EH (cell line): ENCODE measurements around the gene MARCKS.
A peak's percentile ranks its signal among the peaks of the same experiment; 100 is the strongest.

ENCODE experiments used
- DNase-seq: peaks from one replicate; pipeline ENCODE4 v3.0.0-alpha.2; 2015; ENCODE audit warnings: low read depth

MARCKS gene, protein sequence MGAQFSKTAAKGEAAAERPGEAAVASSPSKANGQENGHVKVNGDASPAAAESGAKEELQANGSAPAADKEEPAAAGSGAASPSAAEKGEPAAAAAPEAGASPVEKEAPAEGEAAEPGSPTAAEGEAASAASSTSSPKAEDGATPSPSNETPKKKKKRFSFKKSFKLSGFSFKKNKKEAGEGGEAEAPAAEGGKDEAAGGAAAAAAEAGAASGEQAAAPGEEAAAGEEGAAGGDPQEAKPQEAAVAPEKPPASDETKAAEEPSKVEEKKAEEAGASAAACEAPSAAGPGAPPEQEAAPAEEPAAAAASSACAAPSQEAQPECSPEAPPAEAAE

DNA sequence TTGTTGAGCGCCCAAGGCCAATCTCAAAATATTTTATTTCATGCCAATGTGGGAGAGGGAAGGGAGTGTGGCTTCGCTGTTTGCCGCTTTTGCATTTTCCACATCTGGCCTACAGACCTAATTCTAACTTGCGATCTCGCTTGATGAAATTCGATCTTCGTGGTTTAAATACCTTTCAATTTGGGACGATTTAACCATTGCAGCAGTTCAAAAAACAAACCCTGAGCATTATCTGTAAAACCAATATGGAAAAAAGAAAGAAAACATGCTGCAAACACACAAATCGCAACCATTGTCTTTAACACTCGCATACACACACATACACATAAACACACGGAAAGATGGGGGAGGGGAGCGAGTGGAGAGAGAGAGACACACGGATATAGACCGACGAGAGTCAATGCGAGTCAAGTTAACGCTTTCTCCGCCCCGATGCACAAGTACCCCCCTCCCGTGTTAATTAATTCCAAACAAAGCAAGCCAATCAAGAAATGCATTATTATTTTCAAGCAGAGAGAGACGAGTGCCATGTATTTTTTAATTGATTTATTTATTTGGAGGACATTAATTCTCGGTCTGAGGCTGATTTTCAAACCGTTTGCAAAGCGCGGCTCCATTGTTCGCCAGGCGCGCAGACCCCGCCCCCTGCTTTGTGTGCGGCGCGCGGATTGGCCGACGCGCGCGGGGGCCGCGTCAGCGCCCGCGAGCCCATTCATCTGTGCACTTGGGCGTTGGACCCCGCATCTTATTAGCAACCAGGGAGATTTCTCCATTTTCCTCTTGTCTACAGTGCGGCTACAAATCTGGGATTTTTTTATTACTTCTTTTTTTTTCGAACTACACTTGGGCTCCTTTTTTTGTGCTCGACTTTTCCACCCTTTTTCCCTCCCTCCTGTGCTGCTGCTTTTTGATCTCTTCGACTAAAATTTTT, at the start of gene MARCKS:
Gene MARCKS, plus strand, starts transcription at position 721 of the 931 bp plus-strand sequence. CDS start 401 bp downstream, outside the sequence.
- peak; percentile 91 for DNase-seq

DNA sequence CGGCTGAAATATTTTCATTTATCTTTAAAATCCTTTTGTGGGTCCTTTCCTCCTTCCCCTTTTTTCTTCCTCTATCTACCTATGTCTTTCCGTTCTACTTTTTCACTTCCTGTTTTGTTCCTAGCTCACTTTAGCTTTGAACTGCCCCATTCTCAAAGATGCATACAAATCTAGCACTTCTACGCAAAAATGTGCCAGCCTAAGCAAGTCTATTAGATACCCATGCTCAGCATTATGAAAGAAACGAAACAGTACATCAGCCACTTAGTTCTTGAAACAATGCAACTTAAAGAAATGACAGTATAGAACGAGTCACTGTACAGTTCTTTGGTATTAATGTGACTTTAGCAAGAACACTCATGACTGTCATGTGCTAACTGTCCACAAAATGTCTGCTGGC, 47.3 kb upstream of the MARCKS start:
- DNase-seq: no peak

- peak; percentile 87 for DNase-seq
These were observed 44.0 kb upstream of the MARCKS start for GRCh38 chr6:113813142-113813541.

- peak; percentile 21 for DNase-seq
These were observed 38.6 kb upstream of the MARCKS start for GRCh38 chr6:113818578-113818977.

DNA sequence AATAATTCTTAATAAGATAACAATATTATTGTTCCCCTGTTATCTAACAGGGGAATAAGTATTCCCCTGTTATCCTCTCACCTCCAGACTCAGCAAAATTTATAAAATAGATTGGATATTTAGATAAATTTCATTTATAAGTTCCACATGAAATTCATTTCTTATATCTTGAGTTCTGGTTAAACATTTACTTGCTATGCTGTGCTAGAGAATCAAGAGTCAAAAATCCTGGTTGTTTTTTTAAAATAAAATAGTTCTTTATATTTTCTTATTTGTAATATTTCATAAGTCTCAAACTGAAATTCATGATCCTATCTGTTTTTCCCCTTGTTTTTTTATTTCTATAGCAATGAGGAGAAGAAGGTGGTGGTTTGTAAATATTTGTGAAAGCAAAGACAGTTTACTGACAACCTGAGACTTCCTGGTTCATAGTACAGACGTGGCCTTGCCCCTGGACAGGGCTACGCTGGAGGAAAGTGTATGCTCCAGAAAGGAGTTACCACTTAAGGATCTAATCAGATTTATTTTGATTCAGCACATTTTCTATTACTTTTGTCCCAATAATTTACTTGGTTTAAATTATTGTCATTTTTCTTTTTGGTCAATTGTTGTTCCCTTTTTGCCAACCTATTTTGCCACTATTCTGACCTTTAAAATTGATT, 37.8 kb upstream of the MARCKS start:
- DNase-seq: no peak

- peak; percentile 16 for DNase-seq
These were observed 36.4 kb upstream of the MARCKS start for GRCh38 chr6:113820761-113821160.

DNA sequence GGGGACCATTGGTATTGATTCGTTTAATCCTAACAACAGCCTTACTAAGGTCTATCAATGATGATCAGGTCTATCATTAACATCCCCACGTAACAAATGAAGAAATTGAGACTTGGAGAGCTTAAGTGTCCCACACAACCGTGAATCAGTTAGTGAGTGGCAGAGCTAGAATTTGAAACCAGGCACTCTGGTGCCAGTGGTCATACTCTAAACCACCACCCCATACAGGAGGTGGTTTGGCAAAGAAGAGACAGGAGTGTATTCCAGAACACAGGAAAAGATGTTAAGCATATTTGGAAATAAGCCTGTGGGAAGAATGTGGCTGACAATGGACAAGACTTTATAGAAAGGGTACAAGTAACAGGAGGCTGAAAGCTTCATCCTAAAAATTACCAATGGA, 35.7 kb upstream of the MARCKS start:
- DNase-seq: no peak

GRCh38 chr6:113823916-113824315, 33.2 kb upstream of the MARCKS start:
- no peak for DNase-seq

DNA sequence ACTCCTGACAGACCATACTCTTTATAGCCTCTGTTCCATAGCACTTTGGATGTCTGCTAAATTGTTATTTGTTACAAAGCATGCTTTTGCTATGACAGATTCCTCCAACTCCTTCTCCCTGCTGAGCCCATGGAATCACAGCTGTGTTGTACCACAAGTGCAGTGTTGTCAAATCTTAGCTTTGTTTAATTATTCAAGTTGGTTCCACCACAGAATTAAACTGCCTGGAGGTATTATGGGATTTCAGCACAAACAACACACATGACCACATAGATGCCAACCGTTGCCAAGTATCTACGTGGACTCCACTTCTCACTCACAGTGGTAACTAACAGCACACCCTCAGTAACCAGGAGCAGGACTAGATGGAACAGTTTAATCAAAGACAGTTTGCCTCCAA, 32.7 kb upstream of the MARCKS start:
- DNase-seq: peak; percentile 19

DNA sequence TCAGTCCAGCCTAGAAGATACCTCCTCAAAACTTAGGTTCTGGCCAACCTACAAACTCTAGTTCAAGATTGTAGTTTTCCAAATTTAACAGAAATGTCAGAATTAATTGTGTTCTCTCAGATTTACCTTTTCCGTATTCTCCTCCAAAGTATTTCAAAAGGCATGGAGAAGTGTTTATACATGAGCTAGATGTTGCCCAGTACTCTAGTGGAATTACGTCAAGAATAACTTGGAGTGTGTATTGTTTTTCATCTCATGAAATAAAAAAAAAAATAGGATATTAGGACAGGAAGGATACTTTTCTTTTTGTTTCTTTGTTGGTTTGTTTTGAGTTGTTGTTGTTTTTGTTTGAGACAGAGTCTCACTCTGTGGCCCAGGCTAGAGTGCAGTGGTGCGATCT, 32.3 kb upstream of the MARCKS start:
- no peak for DNase-seq

GRCh38 chr6:113825781-113826180, 31.4 kb upstream of the MARCKS start:
- peak; percentile 87 for DNase-seq

GRCh38 chr6:113828984-113829695, 28.0 kb upstream of the MARCKS start:
- no peak for DNase-seq

DNA sequence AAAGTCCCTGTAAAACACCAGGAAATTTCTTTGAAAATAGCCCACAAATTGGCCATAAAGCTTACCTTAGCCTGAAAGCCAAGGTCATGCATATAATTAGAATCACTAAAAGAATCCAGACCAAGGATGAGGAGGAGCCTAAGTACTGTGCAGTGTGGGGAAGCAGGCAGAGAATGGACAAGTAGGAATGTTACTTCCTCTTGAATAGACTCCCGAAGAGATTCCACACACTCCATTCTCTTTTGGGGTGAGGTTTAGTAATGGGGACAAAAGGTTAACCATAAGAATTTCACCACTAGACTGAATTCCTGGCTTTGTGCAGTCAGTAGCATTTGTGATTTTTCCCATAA, 27.5 kb upstream of the MARCKS start:
- peak; percentile 89 for DNase-seq

DNA sequence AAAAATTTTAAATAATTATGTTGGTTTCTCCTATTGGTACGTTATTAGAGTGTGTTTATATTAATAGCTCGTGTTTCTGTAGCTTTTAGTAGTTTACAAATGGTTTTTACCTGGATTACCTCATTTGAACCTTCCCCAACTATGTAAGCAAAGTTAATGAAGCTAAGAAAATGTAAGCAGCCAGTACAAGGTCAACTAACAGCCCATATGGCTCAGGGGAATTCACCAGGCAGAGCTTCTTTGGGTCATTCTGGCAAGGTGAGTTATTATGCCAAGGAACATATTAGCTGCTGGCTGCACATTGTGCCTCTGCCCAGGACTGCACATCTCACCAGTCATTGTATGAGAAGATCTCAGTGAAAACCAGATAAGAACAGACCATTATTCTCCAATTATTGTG, 27.0 kb upstream of the MARCKS start:
- no peak for DNase-seq

DNA sequence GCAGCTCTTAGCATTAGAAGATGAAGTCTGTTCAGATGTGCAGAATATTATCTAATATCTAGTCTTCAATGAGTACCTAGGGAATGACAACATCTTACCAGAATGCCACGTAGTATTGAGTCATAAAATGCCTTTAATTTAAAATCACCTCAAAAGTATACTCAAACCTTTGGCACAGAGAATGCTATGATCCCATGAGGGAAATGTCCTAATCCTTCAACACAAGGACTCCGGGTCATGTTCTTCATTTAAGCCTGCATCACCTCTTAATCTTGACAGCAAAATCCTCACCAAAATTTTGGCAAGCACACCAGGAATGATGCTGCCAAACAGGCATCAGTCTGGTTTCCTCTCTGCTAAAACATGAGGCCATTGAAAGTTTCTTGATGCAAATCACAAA, 23.6 kb upstream of the MARCKS start:
- DNase-seq: peak; percentile 54

DNA sequence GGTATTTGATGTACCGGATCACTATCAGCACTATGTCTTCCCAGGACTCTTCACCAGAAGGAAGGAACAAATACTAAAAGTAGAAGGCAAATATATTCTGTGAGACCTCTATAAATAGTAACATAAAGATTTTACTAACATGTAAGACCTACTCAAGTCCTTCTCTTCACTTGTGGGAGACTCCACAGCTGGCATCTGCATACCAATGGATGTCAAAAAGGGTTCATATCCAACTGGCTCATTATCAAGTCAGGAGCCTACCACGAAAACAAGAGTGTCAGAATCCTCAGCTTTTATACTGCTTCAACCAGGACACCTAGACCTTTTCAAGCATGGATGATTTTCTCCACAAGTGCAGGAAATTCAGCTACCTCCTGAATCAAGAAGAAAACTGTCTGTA, 20.0 kb upstream of the MARCKS start:
- no peak for DNase-seq

- DNase-seq: peak; percentile 74
These were observed 15.0 kb upstream of the MARCKS start for GRCh38 chr6:113842165-113842564.

DNA sequence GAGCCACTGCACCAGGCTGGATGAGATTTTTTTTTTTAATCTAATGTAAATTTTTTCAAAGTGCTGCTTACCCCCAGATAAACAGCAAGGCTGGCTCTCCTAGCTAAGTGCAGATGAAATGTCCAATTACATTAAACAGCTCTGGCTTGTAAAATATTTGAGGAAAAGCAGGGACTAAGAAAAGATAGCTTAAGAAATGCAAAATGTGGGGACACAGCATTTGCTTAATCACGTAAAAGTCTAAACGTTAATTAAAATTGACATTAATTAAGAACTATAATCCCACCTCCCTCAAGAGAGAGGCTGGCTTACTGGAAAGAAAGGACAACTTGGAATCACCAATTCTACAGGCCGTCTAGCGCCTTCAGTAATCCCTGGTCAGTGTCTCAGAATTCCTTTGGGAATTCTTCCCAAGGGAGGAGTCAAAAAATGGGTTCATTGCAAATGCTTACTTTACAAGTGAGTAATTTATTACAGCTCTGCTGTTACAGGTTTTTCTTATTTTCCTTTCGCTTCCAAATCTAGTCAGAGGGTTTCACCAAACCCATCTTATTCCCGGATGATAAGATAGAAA, 13.6 kb upstream of the MARCKS start:
- no peak for DNase-seq

DNA sequence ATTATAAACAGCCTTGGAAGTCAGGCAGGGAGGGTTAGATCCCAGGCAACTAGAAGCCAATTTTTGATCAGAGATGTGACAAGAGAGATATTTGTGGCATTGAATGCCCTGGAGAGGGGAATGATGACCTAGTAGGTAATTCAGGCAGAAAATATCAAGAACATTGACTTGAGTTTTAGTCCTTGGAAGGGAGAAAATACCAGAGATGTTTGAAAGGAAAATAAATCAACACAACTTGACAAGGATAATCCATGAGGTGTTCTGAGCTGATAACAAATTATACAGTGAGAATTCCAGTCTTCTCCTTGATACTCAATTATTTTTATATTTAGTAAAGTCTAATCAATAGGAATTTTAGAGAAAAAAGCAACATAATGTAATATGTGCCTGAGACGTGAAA, 10.6 kb upstream of the MARCKS start:
- DNase-seq: no peak

GRCh38 chr6:113847447-113847846, 9.7 kb upstream of the MARCKS start:
- DNase-seq: peak; percentile 69

DNA sequence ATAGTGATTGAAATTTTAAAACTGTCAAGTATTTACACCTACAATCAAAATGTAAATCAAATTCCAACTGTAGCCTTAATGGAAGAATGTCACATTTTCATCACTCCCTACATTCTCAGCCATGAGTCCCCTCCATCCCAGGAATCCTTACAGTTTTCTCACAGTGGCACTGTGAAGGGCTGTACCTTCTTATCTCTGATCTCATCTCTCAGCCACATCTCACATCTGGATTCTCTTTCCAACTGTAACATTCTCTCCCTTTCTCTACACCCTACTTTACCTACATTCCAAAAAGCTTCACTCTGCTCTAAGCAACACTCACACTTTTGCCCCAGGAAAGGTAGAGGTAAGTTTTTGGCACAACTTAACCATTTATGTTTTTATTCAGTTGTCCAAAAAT, 8.9 kb upstream of the MARCKS start:
- no peak for DNase-seq

- no peak for DNase-seq
These were observed 8.3 kb upstream of the MARCKS start for GRCh38 chr6:113848811-113849210.
